Kidney epithelial cell (primary cell): ENCODE measurements around the gene ZNF410. TPM values are rescaled to one million over a fixed set of nuclear protein-coding genes. Genes with fewer than 3 reads are reported as not detected.
"Not testable (repeated sequence)": the region's sequence is repeated elsewhere in the genome, so short reads cannot be mapped to it uniquely, and the experiment has no call there.

Source experiments
- DNase-seq: peaks from one replicate; pipeline ENCODE4 v3.0.0-alpha.2; 2010; ENCODE audit warnings: low read depth
- H3K27me3 ChIP-seq: 2 replicates; pipeline ENCODE4 v1.6.0; 2011; ENCODE audit warnings: low read length; ENCODE audit not compliant: control insufficient read depth, insufficient read depth
- H3K36me3 ChIP-seq: 2 replicates; pipeline ENCODE4 v1.5.1; 2011; ENCODE audit warnings: low read length; ENCODE audit not compliant: control insufficient read depth, insufficient read depth
- H3K4me3 ChIP-seq: 2 replicates; pipeline ENCODE4 v1.5.1; 2011; ENCODE audit warnings: low read depth, mild to moderate bottlenecking, control low read depth, low read length
- total RNA-seq: library from RNA; depleted of rRNA; stranded (reverse); fragments of >200 nt; gene quantifications from 2 replicates; pipeline ENCODE4 v1.2.3, GENCODE V29; 2015
- TF ChIP-seq, protein P1 (sequence below): IDR thresholded peaks from 2 replicates; pipeline ENCODE4 v1.5.1; 2011; ENCODE audit warnings: mild to moderate bottlenecking, moderate library complexity, low read length, control low read depth, inconsistent platforms; ENCODE audit not compliant: insufficient read depth, poor library complexity, severe bottlenecking

Gene ZNF410, protein sequence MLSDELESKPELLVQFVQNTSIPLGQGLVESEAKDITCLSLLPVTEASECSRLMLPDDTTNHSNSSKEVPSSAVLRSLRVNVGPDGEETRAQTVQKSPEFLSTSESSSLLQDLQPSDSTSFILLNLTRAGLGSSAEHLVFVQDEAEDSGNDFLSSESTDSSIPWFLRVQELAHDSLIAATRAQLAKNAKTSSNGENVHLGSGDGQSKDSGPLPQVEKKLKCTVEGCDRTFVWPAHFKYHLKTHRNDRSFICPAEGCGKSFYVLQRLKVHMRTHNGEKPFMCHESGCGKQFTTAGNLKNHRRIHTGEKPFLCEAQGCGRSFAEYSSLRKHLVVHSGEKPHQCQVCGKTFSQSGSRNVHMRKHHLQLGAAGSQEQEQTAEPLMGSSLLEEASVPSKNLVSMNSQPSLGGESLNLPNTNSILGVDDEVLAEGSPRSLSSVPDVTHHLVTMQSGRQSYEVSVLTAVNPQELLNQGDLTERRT
- 47.8 and 56.7 TPM in 2 replicates for total RNA-seq

DNA sequence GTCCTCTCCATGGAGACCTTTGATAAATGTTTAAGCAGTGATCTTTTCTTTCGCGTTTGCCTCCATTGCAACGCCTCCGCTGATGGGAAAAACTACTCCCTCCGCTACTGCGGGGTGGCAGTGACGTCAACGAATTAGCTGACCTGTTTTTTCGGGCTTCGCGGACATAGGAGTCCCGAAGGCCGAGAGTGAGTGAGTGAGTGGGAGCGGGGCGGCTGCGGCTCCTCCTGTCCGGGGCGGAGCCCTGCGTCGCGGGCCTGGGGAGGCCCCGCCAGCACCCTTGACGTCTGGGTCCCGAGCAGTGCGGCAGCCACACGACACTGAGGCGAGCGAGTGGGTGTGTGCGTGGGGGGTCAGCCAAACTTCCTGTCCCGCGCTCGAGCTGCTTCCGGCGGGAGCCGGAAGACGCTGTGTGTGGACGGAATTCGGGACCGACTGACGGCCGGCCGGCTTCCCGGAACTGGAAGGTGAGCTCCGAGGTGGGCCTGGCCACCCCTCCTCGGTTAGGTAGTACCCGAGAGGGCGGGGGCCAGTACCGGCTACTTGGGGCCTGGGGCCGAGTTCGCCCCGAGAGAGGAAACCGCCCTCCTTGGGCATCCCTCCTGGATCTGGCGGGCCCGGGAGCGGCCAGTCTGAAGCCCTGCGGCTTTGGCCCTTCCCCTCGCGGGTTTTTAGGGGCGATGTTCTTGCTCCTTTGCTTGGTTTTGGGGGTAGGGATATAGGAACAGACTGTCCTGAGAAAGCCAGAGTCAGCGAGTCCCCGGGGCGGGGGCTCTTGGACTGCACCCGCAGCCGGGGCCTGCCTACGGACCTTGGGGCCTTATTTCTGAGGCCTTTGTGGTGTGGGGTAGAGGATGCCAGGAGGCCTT, at the start of gene ZNF410:
Gene ZNF410, plus strand, starts transcription at position 411 of the 869 bp plus-strand sequence. CDS start 5,317 bp downstream, outside the sequence.
- DNase-seq = peak; percentile 85
- Histone ChIP-seq H3K4me3 (peak within 1 kb of the TSS; percentile 91), H3K36me3 (no peaks in the 10 kb centered on the region), H3K27me3 (no peaks in the 10 kb centered on the region)
- TF ChIP-seq, protein P1, sequence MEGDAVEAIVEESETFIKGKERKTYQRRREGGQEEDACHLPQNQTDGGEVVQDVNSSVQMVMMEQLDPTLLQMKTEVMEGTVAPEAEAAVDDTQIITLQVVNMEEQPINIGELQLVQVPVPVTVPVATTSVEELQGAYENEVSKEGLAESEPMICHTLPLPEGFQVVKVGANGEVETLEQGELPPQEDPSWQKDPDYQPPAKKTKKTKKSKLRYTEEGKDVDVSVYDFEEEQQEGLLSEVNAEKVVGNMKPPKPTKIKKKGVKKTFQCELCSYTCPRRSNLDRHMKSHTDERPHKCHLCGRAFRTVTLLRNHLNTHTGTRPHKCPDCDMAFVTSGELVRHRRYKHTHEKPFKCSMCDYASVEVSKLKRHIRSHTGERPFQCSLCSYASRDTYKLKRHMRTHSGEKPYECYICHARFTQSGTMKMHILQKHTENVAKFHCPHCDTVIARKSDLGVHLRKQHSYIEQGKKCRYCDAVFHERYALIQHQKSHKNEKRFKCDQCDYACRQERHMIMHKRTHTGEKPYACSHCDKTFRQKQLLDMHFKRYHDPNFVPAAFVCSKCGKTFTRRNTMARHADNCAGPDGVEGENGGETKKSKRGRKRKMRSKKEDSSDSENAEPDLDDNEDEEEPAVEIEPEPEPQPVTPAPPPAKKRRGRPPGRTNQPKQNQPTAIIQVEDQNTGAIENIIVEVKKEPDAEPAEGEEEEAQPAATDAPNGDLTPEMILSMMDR = no peak

DNA sequence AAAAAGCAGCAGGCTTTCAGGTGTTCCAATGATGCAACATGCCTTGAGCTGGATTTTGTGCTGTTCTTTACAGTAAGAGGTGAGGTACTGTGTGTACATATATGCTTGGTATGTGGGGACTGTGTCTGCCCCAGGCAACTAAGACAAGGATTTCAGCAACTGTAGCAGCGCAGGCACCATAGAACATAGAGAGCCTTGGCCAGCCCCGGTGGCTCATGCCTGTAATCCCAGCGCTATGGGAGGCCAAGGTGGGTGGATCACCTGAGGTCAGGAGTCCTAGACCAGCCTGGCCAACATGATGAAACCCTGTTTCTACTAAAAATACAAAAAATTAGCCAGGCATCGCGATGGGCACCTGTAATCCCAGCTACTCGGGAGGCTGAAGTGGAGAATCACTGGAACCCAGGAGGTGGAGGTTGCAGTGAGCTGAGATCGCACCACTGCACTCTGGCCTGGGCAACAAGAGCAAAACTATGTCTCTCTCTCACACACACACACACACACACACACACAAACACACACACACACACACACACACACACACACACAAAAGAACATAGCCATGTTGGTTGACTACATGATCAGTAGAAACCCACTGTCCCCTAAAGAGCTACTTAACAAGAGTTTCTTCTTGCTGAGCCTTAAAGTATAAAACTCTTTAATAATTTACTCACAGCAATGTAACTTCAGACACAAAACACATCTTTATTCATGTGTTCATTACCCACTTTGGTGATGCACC, 48.2 kb upstream of the ZNF410 start:
- not testable (repeated sequence) for H3K27me3 ChIP-seq, H3K4me3 ChIP-seq, DNase-seq, H3K36me3 ChIP-seq

DNA sequence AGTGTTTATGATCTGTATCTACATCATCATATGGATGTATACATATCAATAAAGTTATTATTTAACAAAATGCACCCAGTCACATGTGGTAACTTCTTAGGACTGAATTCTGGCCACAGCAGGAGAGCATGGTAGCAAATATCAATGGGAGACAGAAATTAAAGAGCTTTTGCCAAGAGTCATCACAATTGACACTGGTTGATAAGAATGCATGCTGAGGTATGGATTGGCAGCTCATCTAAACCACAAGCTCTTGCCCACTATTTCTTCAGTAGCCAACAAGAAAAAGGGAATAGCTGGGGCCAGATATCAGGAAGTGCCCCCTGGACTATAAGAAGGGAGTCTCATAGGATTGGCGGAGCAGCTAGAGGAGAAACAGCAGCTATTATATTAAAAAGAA, 44.5 kb upstream of the ZNF410 start:
- no peak overlapping the region for H3K4me3 ChIP-seq
- TF ChIP-seq, protein P1 = no peak
- no peaks in the 10 kb centered on the region for H3K36me3 ChIP-seq
- H3K27me3 ChIP-seq = no peaks in the 10 kb centered on the region
- DNase-seq = no peak

DNA sequence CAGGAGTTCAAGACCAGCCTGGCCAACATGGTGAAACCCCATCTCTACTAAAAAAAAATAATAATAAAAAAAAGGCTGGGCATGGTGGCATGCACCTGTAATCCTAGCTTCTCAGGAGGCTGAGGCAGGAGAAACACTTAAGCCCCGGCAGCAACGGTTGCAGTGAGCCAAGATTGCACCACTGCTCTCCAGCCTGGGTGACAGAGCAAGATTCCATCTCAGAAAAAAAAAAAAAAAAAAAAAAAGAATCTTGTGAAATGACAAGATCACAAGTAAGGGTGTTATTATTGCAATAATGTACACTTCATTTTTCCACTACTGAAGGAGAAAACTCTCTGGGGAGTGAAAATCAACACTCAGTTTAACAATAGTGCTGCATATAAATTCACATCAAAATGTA, 43.8 kb upstream of the ZNF410 start:
- TF ChIP-seq, protein P1 = no peak
- DNase-seq = no peak
- no peaks in the 10 kb centered on the region for H3K27me3 ChIP-seq
- no peaks in the 10 kb centered on the region for H3K36me3 ChIP-seq
- H3K4me3 ChIP-seq = no peak overlapping the region

DNA sequence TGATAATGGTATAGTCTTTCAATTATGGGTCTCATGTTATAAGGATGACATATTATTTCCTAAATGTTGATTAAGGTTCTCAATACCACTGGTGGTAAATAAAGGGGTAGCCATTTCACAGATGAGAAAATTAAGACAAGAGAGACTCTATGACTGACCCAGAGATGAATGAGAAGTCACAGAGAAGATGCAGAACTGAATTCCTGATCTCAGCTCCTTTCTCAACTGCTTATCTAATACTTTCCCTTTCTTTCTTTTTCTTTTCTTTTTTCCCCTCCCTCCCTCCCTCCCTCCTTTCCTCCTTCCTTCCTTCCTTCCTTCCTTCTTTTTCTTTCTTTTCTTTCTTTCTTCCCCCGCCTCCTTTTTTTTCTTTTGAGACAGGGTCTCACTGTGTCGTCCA, 43.4 kb upstream of the ZNF410 start:
- TF ChIP-seq, protein P1 = no peak
- no peaks in the 10 kb centered on the region for H3K36me3 ChIP-seq
- no peaks in the 10 kb centered on the region for H3K27me3 ChIP-seq
- no peak overlapping the region for H3K4me3 ChIP-seq
- DNase-seq = no peak
